GM12874 (cell line): ENCODE data around the gene CFAP45.

Experiments used
- CTCF ChIP-seq: IDR thresholded peaks from 2 replicates; pipeline ENCODE4 v1.5.1; 2011; ENCODE audit warnings: low read depth, mild to moderate bottlenecking, control low read depth, low read length, moderate library complexity; ENCODE audit not compliant: insufficient read depth

Gene CFAP45

DNA sequence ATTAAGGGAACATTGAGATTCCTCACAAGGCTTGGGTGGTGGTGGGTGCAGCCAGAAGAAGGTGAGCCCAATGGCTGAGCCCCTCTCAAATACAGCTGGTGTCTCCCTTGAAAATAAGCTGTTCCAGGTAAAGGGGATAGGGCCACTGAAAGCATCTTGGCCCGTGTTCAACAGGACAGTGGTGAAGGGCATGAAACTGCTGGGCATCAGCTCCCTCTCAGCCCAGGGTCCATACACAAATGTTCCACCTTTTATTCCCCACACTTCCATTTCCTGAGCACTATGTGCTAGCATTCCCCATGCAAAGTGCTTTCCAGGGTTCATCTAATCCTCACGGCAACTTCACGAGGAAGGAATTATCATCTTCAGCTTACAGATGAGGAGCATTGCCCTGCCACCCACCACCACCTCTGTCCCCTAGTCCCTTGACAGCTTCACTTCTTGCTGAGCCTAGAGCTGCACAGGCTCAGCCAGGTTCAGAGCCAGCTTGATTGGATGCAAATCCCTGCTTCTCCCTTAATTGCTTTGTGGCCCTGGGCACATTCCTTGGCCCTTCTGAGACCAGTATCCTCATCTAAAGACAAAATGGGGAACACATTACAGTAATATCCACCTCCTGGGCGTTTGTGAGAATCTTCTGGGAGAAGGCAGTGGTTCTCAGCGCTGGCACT is 15.7 kb upstream of the CFAP45 start:
- TF ChIP-seq CTCF, result no peak

DNA sequence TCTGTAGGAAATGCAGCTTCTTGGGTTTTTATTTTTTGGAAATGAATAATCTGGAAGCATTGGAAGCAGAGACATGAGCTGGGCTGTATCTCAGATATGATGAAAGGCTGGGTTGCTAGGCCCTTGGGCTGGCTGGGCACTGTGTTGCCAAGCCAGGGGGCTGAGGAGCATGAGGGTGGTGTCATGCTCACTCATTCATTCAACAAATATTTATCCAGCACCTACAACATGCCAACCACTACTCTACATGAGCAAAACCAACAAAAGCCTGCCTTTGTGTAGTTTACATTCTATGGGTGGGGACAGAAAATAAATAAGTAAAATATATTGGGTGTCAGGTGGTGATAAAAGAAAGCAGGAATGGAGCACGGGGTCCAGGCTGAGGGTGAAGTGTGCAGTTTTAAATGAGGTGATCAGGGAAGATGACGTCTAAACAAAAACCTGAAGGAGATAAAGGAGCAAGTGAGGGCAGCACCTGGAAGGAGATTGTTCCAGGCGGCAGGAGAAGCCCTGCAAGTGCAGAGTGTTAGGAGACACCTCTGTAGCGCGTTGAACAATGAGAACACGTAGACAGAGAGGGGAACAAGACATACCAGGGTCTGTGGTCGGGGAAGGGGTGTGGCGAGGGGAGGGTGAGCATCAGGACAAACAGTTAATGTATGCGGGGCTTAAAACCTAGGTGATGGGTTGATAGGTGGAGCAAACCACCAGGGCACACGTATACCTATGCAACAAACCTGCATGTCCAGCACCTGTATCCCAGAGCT is 14.5 kb upstream of the CFAP45 start:
- no peak for TF ChIP-seq CTCF

DNA sequence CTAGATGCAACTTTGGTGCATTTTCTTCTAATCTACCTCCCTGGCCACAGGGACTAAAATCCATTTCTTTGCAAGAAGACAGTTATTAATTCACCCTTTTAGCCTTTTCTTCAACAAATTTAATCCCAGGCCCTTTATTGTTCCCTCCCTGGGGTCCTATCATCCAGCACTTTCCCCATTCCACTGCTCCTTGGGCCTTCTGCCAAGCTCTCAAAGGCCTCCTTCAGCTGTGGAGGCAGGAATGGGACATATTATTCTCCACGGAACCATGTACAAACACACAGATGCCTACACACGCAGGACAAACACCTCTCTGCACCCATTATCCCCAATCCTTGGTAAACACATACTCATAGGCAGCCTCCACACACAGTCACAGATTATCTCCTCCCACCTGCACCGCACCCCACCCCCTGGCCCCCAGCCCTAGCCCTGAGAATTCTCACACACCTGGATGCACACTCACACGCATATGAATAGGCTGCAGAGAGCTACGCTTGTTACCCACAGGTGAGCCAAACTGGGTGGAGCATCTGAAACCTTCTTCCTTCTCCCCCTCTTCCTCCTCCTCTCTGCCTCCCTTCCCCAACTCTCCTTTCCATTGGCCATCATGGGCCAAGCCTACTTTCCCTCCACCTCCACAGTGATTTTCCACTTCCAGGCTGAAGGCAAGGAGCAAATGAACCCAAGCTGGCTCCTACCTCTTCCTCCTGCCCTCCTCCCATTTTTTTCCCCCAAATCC is 13.7 kb upstream of the CFAP45 start:
- TF ChIP-seq CTCF, result no peak

DNA sequence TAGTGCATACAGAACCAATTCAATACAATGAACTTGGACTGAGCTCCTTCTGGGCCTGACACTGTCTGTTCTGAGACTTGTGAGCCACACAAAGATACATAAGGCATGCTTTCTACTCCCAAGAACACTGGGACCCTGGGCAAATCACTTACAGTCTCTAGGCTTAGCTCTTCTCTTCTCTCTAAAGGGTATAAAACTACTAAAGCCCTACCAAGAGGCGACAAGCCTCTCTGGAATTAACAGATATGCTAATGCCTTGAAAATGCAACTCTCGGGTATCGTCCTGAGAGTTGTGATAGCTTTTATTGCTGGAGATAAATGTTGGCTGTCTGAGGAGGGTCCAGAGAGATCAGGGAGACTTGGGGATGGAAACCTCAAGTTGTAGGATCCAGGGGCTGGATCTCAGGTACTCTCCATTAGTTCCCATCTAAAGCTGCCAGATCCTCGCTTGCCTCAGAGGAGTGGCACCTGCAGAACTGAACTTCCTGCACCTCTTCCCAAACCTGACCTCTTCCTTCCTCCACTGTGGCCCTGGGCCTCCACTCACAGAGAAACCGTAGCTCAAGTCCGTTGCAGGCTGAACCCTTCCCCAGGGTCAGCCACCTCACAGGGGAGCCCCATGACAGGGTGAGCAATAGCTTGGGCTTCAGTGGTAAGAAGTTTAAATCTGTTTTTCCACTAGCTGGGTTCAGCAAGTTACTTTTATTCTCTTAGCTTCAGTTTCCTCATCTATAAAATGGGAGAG is 11.5 kb upstream of the CFAP45 start:
- TF ChIP-seq CTCF, result no peak

DNA sequence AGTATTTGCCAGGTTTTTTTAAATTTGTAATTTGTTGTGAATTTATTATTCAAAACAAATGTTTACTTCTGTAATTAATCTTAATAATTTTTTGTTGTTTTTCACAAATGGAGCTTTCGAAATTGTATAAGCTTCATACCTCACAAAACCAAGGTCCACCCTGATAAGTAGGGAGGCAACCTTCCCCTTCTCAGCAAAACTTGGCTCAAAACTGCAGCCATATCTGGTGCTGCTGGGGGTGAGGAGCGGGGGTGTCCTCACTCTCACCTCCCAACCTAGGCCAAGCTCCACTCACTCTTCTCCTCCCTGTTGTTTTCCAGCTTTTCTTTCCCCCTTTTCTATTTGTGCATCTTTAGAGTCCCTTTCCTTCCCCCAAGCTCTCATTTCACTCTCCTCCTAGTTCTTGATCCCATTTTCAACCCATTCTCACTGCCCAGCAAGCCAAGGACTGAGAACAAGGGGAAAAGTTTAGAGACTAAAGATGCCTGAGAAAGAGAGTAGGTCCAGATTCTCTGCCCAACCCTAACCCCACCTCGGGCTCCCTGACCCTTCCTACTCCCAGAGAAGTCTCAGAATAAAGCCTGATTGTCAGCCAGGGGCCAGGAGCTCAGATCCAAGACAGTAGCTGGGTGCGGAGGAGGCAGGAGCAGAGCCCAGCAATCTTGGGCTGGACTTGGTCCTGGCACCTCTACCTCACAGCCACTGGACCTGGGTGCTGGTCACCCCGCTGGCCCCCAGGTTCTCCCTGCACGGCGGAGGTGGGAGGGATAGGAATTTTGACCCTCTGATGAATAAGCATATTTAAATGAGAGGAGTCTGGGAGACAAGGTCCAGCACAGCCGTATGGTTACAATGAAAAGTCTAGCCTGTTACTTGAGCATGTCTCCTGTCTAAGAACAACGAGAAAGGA is 8.3 kb upstream of the CFAP45 start:
- TF ChIP-seq CTCF, result no peak

- no peak for TF ChIP-seq CTCF
Observed at GRCh38 chr1:159906960-159907359, 7.0 kb upstream of the CFAP45 start.
